Neuronal stem cell (in vitro differentiated cells): Measurements from ENCODE around the gene PRR12.

Source experiments
- DNase-seq: peaks from one replicate; pipeline ENCODE4 v3.0.0-alpha.2; 2013; ENCODE audit warnings: low spot score
- H2AFZ ChIP-seq: one replicate; pipeline ENCODE4 v1.6.1; 2013; ENCODE audit warnings: mild to moderate bottlenecking, low read length, inconsistent platforms
- H2AK5ac ChIP-seq: 2 replicates; pipeline ENCODE4 v1.6.1; 2013; ENCODE audit warnings: low read depth, mild to moderate bottlenecking, inconsistent platforms, low read length, moderate library complexity, mixed read lengths
- H2BK120ac ChIP-seq: 2 replicates; pipeline ENCODE4 v1.6.1; 2013; ENCODE audit warnings: low read depth, mild to moderate bottlenecking, inconsistent platforms, low read length, moderate library complexity, mixed read lengths
- H2BK12ac ChIP-seq: one replicate; pipeline ENCODE4 v1.6.1; 2013; ENCODE audit warnings: low read length, inconsistent platforms
- H2BK15ac ChIP-seq: 2 replicates; pipeline ENCODE4 v1.6.1; 2013; ENCODE audit warnings: mild to moderate bottlenecking, low read length, inconsistent platforms, mixed read lengths
- H2BK5ac ChIP-seq: one replicate; pipeline ENCODE4 v1.6.1; 2013; ENCODE audit warnings: inconsistent platforms, mild to moderate bottlenecking, low read length, moderate library complexity
- H3K14ac ChIP-seq: one replicate; pipeline ENCODE4 v1.6.1; 2013; ENCODE audit warnings: low read length, inconsistent platforms
- H3K18ac ChIP-seq: 2 replicates; pipeline ENCODE4 v1.6.1; 2013; ENCODE audit warnings: low read length, inconsistent platforms
- H3K23ac ChIP-seq: 2 replicates; pipeline ENCODE4 v1.6.1; 2013; ENCODE audit warnings: low read depth, mild to moderate bottlenecking, mixed read lengths, low read length, inconsistent platforms; ENCODE audit not compliant: poor library complexity
- H3K27ac ChIP-seq: replicated peaks from 3 replicates; pipeline ENCODE4 v1.5.1; 2013; ENCODE audit warnings: low read length, inconsistent platforms
- H3K27me3 ChIP-seq, 3 experiments: 2 replicates each; pipeline ENCODE4 v1.6.1; 2013; ENCODE audit warnings: low read length in 3 of 3, mild to moderate bottlenecking in 2 of 3, inconsistent platforms in 1 of 3, low read depth in 1 of 3, mixed read lengths in 1 of 3, moderate library complexity in 1 of 3; ENCODE audit not compliant: control insufficient read depth in 3 of 3, insufficient read depth in 3 of 3
- H3K36me3 ChIP-seq, 2 donors: replicated peaks in 1 of 2; 2 replicates each; pipeline ENCODE4 v1.6.1; 2013; ENCODE audit warnings: low read length in 2 of 2; ENCODE audit not compliant: control insufficient read depth in 2 of 2, insufficient read depth in 2 of 2
- H3K4ac ChIP-seq: 2 replicates; pipeline ENCODE4 v1.6.1; 2013; ENCODE audit warnings: inconsistent platforms, mild to moderate bottlenecking, low read length, moderate library complexity
- H3K4me1 ChIP-seq, 2 donors: 1 replicate in 1 of 2; 2 replicates in 1 of 2; pipeline ENCODE4 v1.6.1; 2013; ENCODE audit warnings: low read length in 2 of 2, low read depth in 1 of 2; ENCODE audit not compliant: control insufficient read depth in 2 of 2, insufficient read depth in 1 of 2
- H3K4me2 ChIP-seq: one replicate; pipeline ENCODE4 v1.6.1; 2013; ENCODE audit warnings: mild to moderate bottlenecking, low read length, inconsistent platforms; ENCODE audit not compliant: insufficient read depth, poor library complexity, severe bottlenecking
- H3K4me3 ChIP-seq, 2 donors: 2 replicates each; pipeline ENCODE4 v1.5.1; 2013; ENCODE audit warnings: low read length in 2 of 2, mild to moderate bottlenecking in 2 of 2, inconsistent platforms in 1 of 2, moderate library complexity in 1 of 2
- H3K79me1 ChIP-seq: one replicate; pipeline ENCODE4 v1.6.1; 2013; ENCODE audit warnings: low read depth, mild to moderate bottlenecking, inconsistent platforms, low read length, moderate library complexity
- H3K9ac ChIP-seq: one replicate; pipeline ENCODE4 v1.6.1; 2013; ENCODE audit warnings: mild to moderate bottlenecking, low read depth, low read length, inconsistent platforms; ENCODE audit not compliant: poor library complexity
- H3K9me3 ChIP-seq, 2 donors: replicated peaks in 1 of 2; 2 replicates each; pipeline versions ENCODE3 to v1.6.1; 2013; ENCODE audit warnings: low read length in 2 of 2, mild to moderate bottlenecking in 2 of 2, inconsistent platforms in 1 of 2, low read depth in 1 of 2, mixed read lengths in 1 of 2, moderate library complexity in 1 of 2; ENCODE audit not compliant: control insufficient read depth in 2 of 2, insufficient read depth in 1 of 2
- H4K8ac ChIP-seq: one replicate; pipeline ENCODE4 v1.6.1; 2013; ENCODE audit warnings: low read depth, mild to moderate bottlenecking, inconsistent platforms, low read length, moderate library complexity
- H4K91ac ChIP-seq: one replicate; pipeline ENCODE4 v1.6.1; 2013; ENCODE audit warnings: low read length, low read depth, mild to moderate bottlenecking, inconsistent platforms; ENCODE audit not compliant: poor library complexity
- WGBS, 2 donors: extraction: QIAGEN DNeasy Blood & Tissue Kit; methylation state at CpG; one replicate each; pipeline ENCODE4 v1.1.7; 2013; ENCODE audit warnings: missing lambda C conversion rate in 2 of 2, mixed read lengths in 1 of 2; ENCODE audit not compliant: insufficient read length in 2 of 2, insufficient replicate concordance in 1 of 2; ENCODE audit errors: extremely low coverage in 2 of 2; 5-methylcytosine and 5-hydroxymethylcytosine counted together

Gene PRR12

GRCh38 chr19:49609499-49610092 lies 18.6 kb downstream of the PRR12 start:
- Histone ChIP-seq H3K18ac (no peak overlapping the region), H4K91ac (no peak overlapping the region), H3K36me3 (peaks cover 35 to 85% of the 10 kb centered on the region in 2 donors), H2BK5ac (no peak overlapping the region), H3K14ac (no peak overlapping the region), H2BK120ac (no peak overlapping the region), H3K9ac (no peak overlapping the region), H3K23ac (no peak overlapping the region), H3K4me3 (no peak overlapping the region), H2AFZ (no peak overlapping the region), H2BK12ac (no peak overlapping the region), H2BK15ac (no peak overlapping the region), H3K4me2 (no peak overlapping the region), H3K79me1 (peaks cover 20% of the 10 kb centered on the region), H3K4me1 (no peaks in the 10 kb centered on the region), H2AK5ac (no peak overlapping the region), H3K4ac (no peak overlapping the region), H4K8ac (no peak overlapping the region), H3K9me3 (no peaks in the 10 kb centered on the region), H3K27ac (no peak overlapping the region), H3K27me3 (no peaks in the 10 kb centered on the region)
- WGBS, 2 donors = no CpG with 5 or more reads among the region's 12 CpGs
- DNase-seq = no peak

- Histone ChIP-seq H3K4ac (no peak overlapping the region), H2BK120ac (no peak overlapping the region), H3K23ac (no peak overlapping the region), H3K27me3 (no peaks in the 10 kb centered on the region), H4K8ac (no peak overlapping the region), H3K9me3 (peaks cover 0 to 2% of the 10 kb centered on the region in 2 donors), H3K4me1 (no peaks in the 10 kb centered on the region), H2BK5ac (no peak overlapping the region), H3K18ac (no peak overlapping the region), H3K9ac (no peak overlapping the region), H4K91ac (no peak overlapping the region), H3K79me1 (peaks cover 13% of the 10 kb centered on the region), H3K4me2 (no peak overlapping the region), H3K27ac (no peak overlapping the region), H3K14ac (no peak overlapping the region), H3K36me3 (peaks cover 53 to 88% of the 10 kb centered on the region in 2 donors), H2BK12ac (no peak overlapping the region), H2AFZ (no peak overlapping the region), H2BK15ac (no peak overlapping the region), H3K4me3 (no peak overlapping the region), H2AK5ac (no peak overlapping the region)
- DNase-seq = no peak
- no CpG with 5 or more reads among the region's 4 CpGs for WGBS, 2 donors
Measured at GRCh38 chr19:49613374-49613773, 22.4 kb downstream of the PRR12 start.

GRCh38 chr19:49614096-49614833 lies 23.3 kb downstream of the PRR12 start:
- Histone ChIP-seq H3K4me2 (no peak overlapping the region), H3K23ac (no peak overlapping the region), H3K27me3 (no peaks in the 10 kb centered on the region), H2BK5ac (no peak overlapping the region), H2AK5ac (no peak overlapping the region), H3K14ac (no peak overlapping the region), H3K4ac (no peak overlapping the region), H3K18ac (no peak overlapping the region), H4K91ac (no peak overlapping the region), H2BK12ac (no peak overlapping the region), H3K9ac (no peak overlapping the region), H3K79me1 (peaks cover 9% of the 10 kb centered on the region), H3K9me3 (peaks cover 0 to 2% of the 10 kb centered on the region in 2 donors), H3K4me3 (no peak overlapping the region), H2BK15ac (no peak overlapping the region), H3K27ac (no peak overlapping the region), H4K8ac (no peak overlapping the region), H2BK120ac (no peak overlapping the region), H2AFZ (no peak overlapping the region), H3K4me1 (no peaks in the 10 kb centered on the region), H3K36me3 (peaks cover 53 to 88% of the 10 kb centered on the region in 2 donors)
- DNase-seq = no peak
- WGBS, 2 donors = no CpG with 5 or more reads among the region's 19 CpGs

GRCh38 chr19:49615861-49616260 lies 24.9 kb downstream of the PRR12 start:
- Histone ChIP-seq H3K27me3 (no peaks in the 10 kb centered on the region), H3K4ac (no peak overlapping the region), H3K4me1 (no peaks in the 10 kb centered on the region), H3K9ac (no peak overlapping the region), H4K8ac (no peak overlapping the region), H3K14ac (no peak overlapping the region), H2AFZ (no peak overlapping the region), H3K4me3 (no peak overlapping the region), H2BK15ac (no peak overlapping the region), H3K36me3 (peaks cover 55 to 89% of the 10 kb centered on the region in 2 donors), H3K23ac (peak overlapping the region; percentile 55), H3K9me3 (peaks cover 0 to 2% of the 10 kb centered on the region in 2 donors), H3K27ac (no peak overlapping the region), H3K18ac (no peak overlapping the region), H3K79me1 (peaks cover 9% of the 10 kb centered on the region), H2AK5ac (no peak overlapping the region), H2BK5ac (no peak overlapping the region), H4K91ac (no peak overlapping the region), H2BK120ac (no peak overlapping the region), H3K4me2 (no peak overlapping the region), H2BK12ac (no peak overlapping the region)
- no CpG with 5 or more reads among the region's 23 CpGs for WGBS, 2 donors
- DNase-seq = no peak
